C4-2B (cell line): ENCODE measurements around the gene TAS2R39.

Experiments
- H3K27ac ChIP-seq: fragments of 450-650 bp; 2 replicates; pipeline ENCODE4 v1.5.1; 2017
- CTCF ChIP-seq: fragments of 450-650 bp; conservative IDR thresholded peaks from 2 replicates; pipeline ENCODE4 v1.5.1; 2017; ENCODE audit warnings: mild to moderate bottlenecking
- ZFX ChIP-seq: fragments of 450-650 bp; IDR thresholded peaks from 2 replicates; pipeline ENCODE4 v1.6.1; 2017

The TAS2R39 gene

DNA sequence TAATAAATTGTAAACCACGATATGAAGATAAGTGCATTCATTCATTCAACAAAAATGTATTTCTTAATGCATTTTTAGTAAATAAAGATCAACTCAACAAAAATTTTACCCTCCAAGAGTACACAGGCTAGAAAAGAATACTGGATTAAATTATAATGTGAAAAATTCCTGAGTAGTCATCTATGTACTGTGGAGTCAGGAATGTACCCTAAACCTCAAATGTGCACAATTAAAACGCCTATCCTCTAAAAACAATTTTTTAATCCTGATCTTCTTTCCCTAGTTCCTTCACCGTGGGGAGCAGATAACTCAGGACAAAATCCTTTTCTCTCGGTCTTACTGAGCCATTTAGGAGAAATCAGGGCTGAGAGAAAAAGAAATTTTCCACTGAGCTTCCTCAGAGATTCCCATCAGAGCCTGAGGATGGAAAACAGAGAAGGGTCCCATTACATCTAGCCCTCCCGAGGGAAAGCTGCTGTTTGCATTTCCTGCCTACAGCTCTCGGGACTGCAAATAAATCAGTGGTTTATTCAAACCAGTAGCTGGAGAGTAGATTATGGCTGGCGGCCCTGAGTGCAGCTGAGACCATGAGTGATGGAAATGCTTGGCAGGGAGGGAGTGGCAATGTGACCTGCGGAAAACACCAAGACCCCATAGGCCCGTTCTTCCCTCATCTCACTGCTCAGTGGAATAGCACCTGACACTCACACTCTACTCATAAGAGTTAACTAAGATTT is 46.0 kb downstream of the TAS2R39 start:
- TF ChIP-seq ZFX (no peak), CTCF (no peak)
- H3K27ac ChIP-seq: no peak overlapping the region

DNA sequence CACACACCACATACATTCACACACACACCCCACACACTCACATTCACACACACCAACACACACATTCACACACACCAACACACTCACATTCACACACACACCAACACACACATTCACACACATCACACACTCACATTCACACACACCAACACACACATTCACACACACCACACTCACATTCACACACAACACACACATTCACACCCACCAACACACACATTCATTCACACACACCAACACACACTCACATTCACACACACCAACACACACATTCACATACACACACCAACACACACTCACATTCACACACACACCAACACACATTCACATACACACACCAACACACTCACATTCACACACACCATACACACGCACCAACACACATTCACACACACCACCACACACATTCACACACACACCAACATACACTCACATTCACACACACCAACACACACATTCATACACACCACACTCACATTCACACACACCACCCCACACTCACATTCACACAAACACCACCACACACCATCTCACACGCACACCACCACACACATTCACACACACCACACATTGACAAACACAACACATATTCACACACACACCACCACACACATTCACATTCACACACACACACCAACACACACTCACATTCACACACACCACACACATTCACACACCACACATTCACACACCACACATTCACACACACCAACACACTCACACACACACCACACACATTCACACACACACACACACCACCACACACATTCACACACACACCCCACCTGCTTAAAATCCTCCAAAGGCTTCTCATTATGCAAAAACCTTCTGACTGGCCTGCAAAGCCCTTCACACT is 47.6 kb downstream of the TAS2R39 start:
- no peak overlapping the region for H3K27ac ChIP-seq
- TF ChIP-seq CTCF (no peak), ZFX (no peak)
